Lower leg skin (tissue), 3 donors: ENCODE results near the gene MTUS2.

Experiments
- POLR2A ChIP-seq, 2 donors: fragments of 450-650 bp; IDR thresholded peaks; one replicate each; pipeline ENCODE4 v1.6.1; 2016 to 2017; ENCODE audit warnings: antibody characterized with exemption in 2 of 2, mild to moderate bottlenecking in 1 of 2, moderate library complexity in 1 of 2
- TF ChIP-seq, protein P1 (sequence below), 3 donors: fragments of 450-650 bp; IDR thresholded peaks; one replicate each; pipeline ENCODE4 v1.5.1; 2016; ENCODE audit warnings: antibody characterized with exemption in 3 of 3, mild to moderate bottlenecking in 3 of 3, moderate library complexity in 2 of 3

DNA sequence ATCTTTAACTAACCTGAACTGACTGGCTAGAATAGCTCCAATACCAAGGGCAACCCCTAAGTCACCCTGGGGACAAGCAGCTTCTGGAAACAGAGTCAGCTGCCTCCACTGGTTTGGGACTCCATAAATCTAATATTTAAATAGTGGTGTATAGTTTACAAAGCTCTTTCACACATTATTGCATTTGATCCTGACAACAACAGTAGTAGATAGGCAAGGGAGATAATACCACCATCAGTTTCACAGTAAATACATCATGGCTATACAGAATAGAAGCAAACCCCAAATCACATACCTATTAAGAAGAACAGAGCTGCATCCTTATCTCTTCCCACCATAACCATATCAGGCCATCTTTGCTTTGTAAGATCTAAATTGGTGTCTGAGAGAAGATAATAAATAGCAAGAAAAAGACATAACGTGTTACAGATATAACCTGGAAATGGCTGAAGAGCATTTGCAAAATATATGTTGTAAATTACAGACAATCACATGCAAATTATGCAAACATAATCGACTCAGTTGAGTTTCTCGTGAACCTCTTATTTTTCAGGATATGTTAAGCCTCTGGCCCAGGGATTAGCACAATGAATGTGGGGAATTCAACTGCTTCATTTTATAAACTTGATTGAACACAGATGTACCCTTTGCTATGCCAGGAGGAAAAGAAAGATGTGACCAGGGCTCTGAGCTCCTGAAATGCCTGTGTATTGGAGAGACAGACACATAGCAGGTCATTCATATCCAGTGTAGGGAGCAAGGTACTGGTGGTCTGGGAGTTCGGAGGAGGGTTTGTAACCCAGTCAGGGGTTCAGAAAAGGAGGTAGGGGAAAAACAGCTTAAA is 632.9 kb downstream of the MTUS2 start:
- TF ChIP-seq, protein P1, sequence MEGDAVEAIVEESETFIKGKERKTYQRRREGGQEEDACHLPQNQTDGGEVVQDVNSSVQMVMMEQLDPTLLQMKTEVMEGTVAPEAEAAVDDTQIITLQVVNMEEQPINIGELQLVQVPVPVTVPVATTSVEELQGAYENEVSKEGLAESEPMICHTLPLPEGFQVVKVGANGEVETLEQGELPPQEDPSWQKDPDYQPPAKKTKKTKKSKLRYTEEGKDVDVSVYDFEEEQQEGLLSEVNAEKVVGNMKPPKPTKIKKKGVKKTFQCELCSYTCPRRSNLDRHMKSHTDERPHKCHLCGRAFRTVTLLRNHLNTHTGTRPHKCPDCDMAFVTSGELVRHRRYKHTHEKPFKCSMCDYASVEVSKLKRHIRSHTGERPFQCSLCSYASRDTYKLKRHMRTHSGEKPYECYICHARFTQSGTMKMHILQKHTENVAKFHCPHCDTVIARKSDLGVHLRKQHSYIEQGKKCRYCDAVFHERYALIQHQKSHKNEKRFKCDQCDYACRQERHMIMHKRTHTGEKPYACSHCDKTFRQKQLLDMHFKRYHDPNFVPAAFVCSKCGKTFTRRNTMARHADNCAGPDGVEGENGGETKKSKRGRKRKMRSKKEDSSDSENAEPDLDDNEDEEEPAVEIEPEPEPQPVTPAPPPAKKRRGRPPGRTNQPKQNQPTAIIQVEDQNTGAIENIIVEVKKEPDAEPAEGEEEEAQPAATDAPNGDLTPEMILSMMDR (IDR thresholded peaks at IDR 0.05): no peak
- TF ChIP-seq POLR2A (IDR thresholded peaks at IDR 0.05): no peak
